Measurements from ENCODE around the gene HSPA6.

- TF ChIP-seq, protein P1, sequence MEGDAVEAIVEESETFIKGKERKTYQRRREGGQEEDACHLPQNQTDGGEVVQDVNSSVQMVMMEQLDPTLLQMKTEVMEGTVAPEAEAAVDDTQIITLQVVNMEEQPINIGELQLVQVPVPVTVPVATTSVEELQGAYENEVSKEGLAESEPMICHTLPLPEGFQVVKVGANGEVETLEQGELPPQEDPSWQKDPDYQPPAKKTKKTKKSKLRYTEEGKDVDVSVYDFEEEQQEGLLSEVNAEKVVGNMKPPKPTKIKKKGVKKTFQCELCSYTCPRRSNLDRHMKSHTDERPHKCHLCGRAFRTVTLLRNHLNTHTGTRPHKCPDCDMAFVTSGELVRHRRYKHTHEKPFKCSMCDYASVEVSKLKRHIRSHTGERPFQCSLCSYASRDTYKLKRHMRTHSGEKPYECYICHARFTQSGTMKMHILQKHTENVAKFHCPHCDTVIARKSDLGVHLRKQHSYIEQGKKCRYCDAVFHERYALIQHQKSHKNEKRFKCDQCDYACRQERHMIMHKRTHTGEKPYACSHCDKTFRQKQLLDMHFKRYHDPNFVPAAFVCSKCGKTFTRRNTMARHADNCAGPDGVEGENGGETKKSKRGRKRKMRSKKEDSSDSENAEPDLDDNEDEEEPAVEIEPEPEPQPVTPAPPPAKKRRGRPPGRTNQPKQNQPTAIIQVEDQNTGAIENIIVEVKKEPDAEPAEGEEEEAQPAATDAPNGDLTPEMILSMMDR (IDR thresholded peaks at IDR 0.05), result no peak
- TF ChIP-seq POLR2A (IDR thresholded peaks at IDR 0.05), result no peak
- no peak for TF ChIP-seq POLR2AphosphoS5 (IDR thresholded peaks at IDR 0.05; ENCODE audit: insufficient read depth in 1 of 2, low read depth in 1 of 2)
These were observed 25.0 kb upstream of the HSPA6 start for GRCh38 chr1:161499099-161500039.
